AG04449 (cell line): Measurements from ENCODE around the gene CDKN1A.

Experiments
- CTCF ChIA-PET: fragments of 350-600 bp; formaldehyde crosslinking; extraction: SDS; loops from one replicate; lab custom pipeline; 2021; ENCODE audit warnings: antibody characterized with exemption; lab: Yijun Ruan, JAX
- POLR2A ChIA-PET: fragments of 400-600, 350-600 bp; formaldehyde crosslinking; extraction: SDS; loops from one replicate; lab custom pipeline; 2020; ENCODE audit warnings: antibody characterized with exemption, inconsistent platforms; lab: Yijun Ruan, JAX
- DNase-seq: peaks from one replicate; pipeline ENCODE4 v3.0.0-alpha.2; 2010; ENCODE audit warnings: low read depth, low spot score
- H3K4me3 ChIP-seq: 2 replicates; pipeline ENCODE4 v1.5.1; 2011; ENCODE audit warnings: low read depth, mild to moderate bottlenecking, control low read depth, low read length
- TF ChIP-seq, protein P1 (sequence below): IDR thresholded peaks from one replicate; pipeline ENCODE4 v1.5.1; 2011; ENCODE audit warnings: mild to moderate bottlenecking, moderate library complexity, low read length, control low read depth, inconsistent platforms; ENCODE audit not compliant: insufficient read depth; ENCODE audit errors: missing control alignments

CDKN1A gene

DNA sequence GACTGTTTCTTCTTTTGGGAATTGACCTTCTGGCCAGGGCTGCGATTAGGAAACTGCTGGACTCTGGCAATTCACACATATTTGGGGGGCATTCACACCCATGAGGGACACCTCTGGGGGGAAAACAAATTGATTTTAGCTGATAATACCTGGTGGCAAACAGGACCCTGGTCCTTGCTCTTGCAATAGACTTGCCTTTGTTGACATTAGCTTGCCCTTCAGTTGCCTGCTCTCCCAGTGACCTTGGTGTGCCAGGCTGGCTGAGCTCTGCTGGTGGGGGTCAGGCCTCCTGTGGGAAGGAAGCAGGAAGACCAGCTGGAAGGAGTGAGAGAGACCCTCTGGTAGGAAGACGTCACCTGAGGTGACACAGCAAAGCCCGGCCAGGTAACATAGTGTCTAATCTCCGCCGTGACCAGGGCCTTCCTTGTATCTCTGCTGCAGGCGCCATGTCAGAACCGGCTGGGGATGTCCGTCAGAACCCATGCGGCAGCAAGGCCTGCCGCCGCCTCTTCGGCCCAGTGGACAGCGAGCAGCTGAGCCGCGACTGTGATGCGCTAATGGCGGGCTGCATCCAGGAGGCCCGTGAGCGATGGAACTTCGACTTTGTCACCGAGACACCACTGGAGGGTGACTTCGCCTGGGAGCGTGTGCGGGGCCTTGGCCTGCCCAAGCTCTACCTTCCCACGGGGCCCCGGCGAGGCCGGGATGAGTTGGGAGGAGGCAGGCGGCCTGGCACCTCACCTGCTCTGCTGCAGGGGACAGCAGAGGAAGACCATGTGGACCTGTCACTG, 5.3 kb downstream of the CDKN1A start:
- H3K4me3 ChIP-seq: no peak overlapping the region
- ChIA-PET CTCF (interaction anchor here (0.9 to 12.4 kb wide), 10 partner anchors 23 to 82 kb away, joined by 3 to 118 read pairs (median 5); no protein-coding TSS in a partner anchor), POLR2A (interaction anchor here (1.7 kb wide), 1 partner anchor 59 kb away, joined by 5 read pairs; no protein-coding TSS in a partner anchor)
- DNase-seq: no peak
- TF ChIP-seq, protein P1, sequence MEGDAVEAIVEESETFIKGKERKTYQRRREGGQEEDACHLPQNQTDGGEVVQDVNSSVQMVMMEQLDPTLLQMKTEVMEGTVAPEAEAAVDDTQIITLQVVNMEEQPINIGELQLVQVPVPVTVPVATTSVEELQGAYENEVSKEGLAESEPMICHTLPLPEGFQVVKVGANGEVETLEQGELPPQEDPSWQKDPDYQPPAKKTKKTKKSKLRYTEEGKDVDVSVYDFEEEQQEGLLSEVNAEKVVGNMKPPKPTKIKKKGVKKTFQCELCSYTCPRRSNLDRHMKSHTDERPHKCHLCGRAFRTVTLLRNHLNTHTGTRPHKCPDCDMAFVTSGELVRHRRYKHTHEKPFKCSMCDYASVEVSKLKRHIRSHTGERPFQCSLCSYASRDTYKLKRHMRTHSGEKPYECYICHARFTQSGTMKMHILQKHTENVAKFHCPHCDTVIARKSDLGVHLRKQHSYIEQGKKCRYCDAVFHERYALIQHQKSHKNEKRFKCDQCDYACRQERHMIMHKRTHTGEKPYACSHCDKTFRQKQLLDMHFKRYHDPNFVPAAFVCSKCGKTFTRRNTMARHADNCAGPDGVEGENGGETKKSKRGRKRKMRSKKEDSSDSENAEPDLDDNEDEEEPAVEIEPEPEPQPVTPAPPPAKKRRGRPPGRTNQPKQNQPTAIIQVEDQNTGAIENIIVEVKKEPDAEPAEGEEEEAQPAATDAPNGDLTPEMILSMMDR: no peak

DNA sequence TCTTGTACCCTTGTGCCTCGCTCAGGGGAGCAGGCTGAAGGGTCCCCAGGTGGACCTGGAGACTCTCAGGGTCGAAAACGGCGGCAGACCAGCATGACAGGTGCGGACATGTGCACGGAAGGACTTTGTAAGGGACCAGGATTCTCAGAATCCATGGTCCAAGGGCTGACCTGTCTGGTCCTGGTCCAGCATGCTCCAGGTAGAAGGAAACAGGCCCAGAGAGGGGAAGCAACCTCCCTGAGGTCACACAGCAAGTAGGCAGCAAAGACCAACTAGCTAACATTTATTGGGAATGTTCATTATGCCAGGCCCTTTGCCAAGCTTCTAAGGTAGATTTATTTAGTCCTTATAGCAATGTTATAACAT, 5.9 kb downstream of the CDKN1A start:
- TF ChIP-seq, protein P1: no peak
- ChIA-PET CTCF (interaction anchor here (0.9 to 12.4 kb wide), 6 partner anchors 31 to 81 kb away, joined by 3 to 118 read pairs (median 8); no protein-coding TSS in a partner anchor), POLR2A (interaction anchor here (1.7 kb wide), 1 partner anchor 59 kb away, joined by 5 read pairs; no protein-coding TSS in a partner anchor)
- H3K4me3 ChIP-seq: no peak overlapping the region
- DNase-seq: no peak

DNA sequence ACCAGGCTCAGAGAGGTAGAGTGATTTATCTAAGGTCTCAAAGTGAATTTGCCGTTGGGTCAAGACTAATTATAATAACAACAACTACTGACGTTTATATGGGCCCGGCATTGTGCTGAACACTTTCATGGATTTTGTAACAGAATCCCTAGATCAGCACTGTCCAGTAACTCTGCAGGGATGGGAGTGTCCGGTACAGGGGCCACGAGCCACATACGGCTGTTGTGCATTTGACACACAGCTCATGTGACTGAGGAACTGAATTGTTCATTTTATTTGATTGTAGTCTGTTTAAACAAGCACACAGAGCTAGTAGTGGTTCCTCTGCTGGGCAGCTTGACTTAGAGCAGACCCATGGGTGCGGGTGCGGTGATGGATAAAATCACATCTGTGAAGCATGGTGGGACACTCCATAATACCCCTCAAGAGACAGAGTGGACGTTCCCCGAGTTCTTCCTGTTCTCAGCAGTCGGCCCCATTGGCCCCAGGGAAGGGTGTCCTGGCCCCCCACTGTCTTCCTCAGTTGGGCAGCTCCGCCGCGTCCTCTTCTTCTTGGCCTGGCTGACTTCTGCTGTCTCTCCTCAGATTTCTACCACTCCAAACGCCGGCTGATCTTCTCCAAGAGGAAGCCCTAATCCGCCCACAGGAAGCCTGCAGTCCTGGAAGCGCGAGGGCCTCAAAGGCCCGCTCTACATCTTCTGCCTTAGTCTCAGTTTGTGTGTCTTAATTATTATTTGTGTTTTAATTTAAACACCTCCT, 6.8 kb downstream of the CDKN1A start:
- no peak for DNase-seq
- H3K4me3 ChIP-seq: no peak overlapping the region
- ChIA-PET CTCF (interaction anchor here (0.8 to 12.4 kb wide), 4 partner anchors 12 to 74 kb away, joined by 3 to 118 read pairs (median 36); no protein-coding TSS in a partner anchor), POLR2A (interaction anchor here (0.8 kb wide), 1 partner anchor 9 kb away, joined by 3 read pairs; no protein-coding TSS in a partner anchor)
- TF ChIP-seq, protein P1: no peak

DNA sequence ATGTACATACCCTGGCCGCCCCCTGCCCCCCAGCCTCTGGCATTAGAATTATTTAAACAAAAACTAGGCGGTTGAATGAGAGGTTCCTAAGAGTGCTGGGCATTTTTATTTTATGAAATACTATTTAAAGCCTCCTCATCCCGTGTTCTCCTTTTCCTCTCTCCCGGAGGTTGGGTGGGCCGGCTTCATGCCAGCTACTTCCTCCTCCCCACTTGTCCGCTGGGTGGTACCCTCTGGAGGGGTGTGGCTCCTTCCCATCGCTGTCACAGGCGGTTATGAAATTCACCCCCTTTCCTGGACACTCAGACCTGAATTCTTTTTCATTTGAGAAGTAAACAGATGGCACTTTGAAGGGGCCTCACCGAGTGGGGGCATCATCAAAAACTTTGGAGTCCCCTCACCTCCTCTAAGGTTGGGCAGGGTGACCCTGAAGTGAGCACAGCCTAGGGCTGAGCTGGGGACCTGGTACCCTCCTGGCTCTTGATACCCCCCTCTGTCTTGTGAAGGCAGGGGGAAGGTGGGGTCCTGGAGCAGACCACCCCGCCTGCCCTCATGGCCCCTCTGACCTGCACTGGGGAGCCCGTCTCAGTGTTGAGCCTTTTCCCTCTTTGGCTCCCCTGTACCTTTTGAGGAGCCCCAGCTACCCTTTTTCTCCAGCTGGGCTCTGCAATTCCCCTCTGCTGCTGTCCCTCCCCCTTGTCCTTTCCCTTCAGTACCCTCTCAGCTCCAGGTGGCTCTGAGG, 7.6 kb downstream of the CDKN1A start:
- ChIA-PET CTCF (interaction anchor here (0.8 to 12.4 kb wide), 5 partner anchors 11 to 72 kb away, joined by 3 to 118 read pairs (median 7); no protein-coding TSS in a partner anchor), POLR2A (interaction anchor here (0.7 to 0.8 kb wide), 3 partner anchors 10 to 259 kb away, joined by 3 read pairs; no protein-coding TSS in a partner anchor)
- H3K4me3 ChIP-seq: no peak overlapping the region
- DNase-seq: no peak
- TF ChIP-seq, protein P1: no peak

DNA sequence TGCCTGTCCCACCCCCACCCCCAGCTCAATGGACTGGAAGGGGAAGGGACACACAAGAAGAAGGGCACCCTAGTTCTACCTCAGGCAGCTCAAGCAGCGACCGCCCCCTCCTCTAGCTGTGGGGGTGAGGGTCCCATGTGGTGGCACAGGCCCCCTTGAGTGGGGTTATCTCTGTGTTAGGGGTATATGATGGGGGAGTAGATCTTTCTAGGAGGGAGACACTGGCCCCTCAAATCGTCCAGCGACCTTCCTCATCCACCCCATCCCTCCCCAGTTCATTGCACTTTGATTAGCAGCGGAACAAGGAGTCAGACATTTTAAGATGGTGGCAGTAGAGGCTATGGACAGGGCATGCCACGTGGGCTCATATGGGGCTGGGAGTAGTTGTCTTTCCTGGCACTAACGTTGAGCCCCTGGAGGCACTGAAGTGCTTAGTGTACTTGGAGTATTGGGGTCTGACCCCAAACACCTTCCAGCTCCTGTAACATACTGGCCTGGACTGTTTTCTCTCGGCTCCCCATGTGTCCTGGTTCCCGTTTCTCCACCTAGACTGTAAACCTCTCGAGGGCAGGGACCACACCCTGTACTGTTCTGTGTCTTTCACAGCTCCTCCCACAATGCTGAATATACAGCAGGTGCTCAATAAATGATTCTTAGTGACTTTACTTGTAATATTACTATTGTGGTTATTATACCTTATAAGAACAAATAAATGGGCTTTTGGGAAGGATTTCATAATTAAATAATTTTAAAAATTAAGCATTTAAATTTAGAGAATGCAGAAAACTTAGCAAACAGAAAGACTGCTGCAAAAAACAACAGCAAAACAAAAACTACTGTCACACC, 8.4 kb downstream of the CDKN1A start:
- no peak for DNase-seq
- CTCF ChIA-PET: interaction anchor here (0.9 to 12.4 kb wide), 5 partner anchors 20 to 71 kb away, joined by 3 to 118 read pairs (median 7); no protein-coding TSS in a partner anchor
- TF ChIP-seq, protein P1: no peak
- POLR2A ChIA-PET: interaction anchor here (0.7 to 4.4 kb wide), 4 partner anchors 8 to 258 kb away, joined by 3 to 24 read pairs (median 3); partner anchors contain the start of gene CDKN1A
- H3K4me3 ChIP-seq: no peak overlapping the region
